GM12873 (cell line): ENCODE data around the gene PIEZO1.
A peak's percentile ranks its signal among the peaks of the same experiment; 100 is the strongest.

Experiments used
- TF ChIP-seq, protein P1 (sequence below): IDR thresholded peaks from 2 replicates; pipeline ENCODE4 v1.5.1; 2012; ENCODE audit warnings: low read depth, mild to moderate bottlenecking, moderate library complexity, low read length, control low read depth; ENCODE audit not compliant: insufficient read depth; ENCODE audit errors: missing control alignments

PIEZO1 gene

DNA sequence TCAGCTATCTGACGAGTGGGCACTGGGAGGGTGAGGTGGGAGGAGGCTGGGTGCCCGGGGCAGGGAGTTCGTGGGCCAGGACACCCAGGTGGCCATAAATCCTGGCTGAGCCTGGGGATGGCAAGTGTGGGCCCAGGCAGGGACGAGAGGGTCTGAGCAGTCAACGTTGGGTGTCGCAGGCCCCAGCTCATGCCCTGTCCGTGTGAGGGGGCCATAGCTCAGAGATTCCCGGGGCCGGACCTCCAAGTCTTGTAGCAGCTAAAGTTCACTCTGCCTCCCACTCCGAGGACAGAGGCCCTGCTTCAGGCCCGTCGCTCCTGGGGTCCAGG is 44.3 kb downstream of the PIEZO1 start:
- TF ChIP-seq, protein P1, sequence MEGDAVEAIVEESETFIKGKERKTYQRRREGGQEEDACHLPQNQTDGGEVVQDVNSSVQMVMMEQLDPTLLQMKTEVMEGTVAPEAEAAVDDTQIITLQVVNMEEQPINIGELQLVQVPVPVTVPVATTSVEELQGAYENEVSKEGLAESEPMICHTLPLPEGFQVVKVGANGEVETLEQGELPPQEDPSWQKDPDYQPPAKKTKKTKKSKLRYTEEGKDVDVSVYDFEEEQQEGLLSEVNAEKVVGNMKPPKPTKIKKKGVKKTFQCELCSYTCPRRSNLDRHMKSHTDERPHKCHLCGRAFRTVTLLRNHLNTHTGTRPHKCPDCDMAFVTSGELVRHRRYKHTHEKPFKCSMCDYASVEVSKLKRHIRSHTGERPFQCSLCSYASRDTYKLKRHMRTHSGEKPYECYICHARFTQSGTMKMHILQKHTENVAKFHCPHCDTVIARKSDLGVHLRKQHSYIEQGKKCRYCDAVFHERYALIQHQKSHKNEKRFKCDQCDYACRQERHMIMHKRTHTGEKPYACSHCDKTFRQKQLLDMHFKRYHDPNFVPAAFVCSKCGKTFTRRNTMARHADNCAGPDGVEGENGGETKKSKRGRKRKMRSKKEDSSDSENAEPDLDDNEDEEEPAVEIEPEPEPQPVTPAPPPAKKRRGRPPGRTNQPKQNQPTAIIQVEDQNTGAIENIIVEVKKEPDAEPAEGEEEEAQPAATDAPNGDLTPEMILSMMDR = no peak

DNA sequence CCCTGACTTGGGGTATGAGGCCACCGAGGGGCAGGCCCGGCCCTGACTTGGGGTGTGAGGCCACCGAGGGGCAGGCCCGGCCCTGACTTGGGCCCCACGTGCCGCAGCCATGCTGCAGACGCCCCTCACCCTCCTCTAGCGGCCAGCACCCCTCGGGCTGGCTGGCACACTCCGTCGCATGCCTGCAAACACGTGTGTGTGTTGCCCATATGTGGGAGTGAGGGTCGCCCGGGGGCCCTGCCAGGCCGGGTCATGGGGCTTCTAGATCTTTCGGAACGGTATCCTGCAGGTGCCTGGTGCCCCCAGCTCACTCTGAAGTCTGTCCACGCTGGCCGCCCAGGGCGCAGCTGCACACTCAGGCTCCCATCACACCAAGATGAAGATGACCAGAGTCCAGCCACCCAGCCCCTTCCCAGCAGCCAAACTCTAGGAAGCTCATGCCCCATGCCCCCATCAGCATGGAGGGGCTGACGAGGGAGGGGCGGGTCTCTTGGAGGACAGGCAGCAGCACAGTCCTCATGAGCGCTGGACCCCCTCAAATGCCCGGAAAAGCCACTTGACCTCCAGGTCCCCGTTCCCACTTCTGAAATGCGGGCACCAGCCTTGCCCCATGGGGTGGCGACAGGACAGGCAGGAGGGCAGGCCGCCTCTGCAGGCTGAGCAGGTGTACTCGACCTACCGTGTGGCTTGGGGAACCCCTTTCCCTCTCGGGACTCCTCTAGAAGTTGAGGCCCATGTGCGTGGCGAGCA is 44.9 kb downstream of the PIEZO1 start:
- TF ChIP-seq, protein P1 = no peak

DNA sequence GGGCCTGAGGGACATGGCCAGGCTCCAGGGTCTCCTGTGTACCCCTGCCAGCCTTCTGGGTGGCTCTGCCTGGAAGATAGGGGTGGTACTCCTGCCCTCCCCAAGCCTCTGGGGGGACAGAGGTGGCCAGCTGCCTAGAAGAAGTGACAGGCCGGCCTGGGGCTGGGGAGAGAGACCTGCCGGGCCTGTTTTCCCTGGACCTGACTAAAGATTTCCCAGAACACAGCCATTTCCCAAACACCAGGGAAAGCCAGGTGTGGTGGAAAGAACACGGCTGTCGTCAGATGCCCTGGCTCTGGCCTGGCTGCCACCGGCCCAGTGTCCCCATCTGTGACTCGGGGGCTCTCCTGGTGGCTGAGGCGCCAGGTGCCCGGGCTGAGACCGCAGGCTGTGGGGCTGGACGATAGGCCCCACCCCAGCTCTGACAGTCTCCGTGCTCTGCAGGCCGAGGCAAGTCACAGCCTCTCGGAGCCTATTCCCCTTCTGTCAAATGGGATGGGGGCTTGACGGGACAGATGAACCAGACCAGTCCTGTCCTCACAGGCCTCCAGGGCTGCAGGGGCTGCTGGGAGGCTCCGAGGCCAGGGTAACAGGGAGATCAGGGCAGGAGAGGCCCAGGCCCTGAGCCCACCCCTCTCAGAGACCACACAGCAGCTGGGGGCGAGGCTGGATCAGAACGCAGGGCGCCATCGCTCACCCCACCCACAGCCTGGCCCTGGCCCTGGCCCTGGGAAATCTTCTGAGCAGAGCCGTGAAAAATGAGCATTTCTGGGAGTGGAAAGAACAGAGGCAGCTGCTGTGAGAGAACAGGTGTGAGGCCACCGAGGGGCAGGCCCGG is 45.7 kb downstream of the PIEZO1 start:
- TF ChIP-seq, protein P1 = no peak

DNA sequence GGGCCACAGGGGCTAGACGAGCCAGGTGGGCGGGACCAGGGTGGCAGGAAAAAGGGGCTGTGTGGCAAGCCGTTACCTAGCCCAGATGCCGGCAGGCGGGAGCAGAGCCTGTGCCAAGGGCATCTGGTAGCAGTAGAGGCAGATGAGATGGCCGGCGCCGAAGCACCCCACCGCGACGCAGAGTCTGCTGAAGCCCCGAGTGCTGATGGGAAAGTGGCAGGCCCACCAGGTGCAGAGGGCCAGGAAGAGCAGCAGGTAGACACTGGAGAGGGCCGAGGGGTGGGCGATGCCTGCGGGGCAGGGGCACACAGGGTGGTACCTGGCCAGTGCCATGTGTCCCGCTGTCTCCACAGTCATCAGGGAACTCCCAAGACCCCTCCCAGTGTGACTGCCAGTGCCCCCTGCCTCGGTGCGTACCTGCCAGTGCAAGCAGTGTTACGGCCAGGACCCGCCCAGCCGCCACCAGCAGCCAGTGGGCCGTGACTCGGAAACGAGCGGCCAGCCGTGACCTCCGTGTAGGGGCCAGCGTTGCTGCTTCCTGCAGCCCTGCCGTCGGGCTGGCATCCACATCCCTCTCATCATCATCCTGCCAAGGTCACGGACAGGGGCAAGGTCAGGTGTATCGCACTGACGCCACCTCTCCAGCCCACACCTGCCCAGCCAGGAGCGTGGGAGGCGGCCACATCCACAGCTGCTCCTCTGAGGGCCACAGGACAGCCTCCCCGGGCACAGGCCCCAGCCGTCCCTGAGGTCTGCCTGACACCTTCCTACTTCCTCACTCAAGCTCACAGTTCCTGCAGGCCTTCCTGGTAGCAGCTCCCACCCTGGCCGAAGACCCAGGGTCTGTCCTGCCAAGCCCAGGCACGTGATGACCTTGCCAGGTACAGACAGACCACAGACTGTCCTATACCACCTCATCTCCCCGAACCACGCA is 46.6 kb downstream of the PIEZO1 start:
- TF ChIP-seq, protein P1 = no peak

GRCh38 chr16:88737298-88738150 is 47.5 kb downstream of the PIEZO1 start:
- TF ChIP-seq, protein P1 = peak; percentile 90

- TF ChIP-seq, protein P1 = no peak
Measured at GRCh38 chr16:88736496-88736895, 48.5 kb downstream of the PIEZO1 start.
